ENCODE measurements around the gene STING1.

STING1 gene

DNA sequence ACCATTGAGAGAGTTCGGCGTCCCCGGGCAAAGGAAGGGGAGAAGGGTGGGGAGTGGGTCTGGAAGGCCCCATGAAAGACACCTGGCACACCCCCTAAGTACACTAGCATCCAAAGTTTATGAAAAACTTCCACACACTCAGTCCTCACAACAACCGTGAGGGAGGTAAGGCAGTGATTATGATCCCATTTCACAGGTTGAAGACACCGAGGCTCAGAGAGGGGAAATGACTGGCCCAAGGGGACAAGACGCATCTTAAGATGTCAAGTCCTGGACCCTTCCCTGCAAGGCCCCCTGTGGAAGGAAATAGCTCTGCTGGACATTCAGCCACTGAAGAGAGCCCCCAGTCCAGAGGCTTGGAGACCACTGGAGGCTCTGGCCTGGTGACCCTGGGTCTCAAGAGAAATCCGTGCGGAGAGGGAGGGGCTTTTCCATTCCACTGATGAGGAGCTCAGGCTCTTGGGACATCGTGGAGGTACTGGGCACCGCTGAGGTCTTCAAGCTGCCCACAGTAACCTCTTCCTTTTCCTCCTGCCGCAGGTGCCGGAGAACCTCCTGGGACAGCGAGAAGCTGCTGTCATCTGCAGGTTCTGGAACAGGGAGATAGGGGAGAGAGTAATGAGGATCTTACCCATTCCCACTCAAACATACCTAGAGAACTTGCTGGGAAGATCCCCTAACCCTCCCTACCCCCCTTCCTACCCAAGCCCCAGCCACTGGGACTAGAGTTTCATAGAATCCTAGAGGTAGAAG is 6.5 kb downstream of the STING1 start:
- no peak for DNase-seq (ENCODE audit: low read depth)
- TF ChIP-seq, protein P1, sequence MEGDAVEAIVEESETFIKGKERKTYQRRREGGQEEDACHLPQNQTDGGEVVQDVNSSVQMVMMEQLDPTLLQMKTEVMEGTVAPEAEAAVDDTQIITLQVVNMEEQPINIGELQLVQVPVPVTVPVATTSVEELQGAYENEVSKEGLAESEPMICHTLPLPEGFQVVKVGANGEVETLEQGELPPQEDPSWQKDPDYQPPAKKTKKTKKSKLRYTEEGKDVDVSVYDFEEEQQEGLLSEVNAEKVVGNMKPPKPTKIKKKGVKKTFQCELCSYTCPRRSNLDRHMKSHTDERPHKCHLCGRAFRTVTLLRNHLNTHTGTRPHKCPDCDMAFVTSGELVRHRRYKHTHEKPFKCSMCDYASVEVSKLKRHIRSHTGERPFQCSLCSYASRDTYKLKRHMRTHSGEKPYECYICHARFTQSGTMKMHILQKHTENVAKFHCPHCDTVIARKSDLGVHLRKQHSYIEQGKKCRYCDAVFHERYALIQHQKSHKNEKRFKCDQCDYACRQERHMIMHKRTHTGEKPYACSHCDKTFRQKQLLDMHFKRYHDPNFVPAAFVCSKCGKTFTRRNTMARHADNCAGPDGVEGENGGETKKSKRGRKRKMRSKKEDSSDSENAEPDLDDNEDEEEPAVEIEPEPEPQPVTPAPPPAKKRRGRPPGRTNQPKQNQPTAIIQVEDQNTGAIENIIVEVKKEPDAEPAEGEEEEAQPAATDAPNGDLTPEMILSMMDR (IDR thresholded peaks at IDR 0.05; ENCODE audit: control insufficient read depth, insufficient read depth, low read depth, low read length, missing control alignments), result no peak
- H3K4me3 ChIP-seq (ENCODE audit: control insufficient read depth, low read depth, low read length), result no peak overlapping the region

DNA sequence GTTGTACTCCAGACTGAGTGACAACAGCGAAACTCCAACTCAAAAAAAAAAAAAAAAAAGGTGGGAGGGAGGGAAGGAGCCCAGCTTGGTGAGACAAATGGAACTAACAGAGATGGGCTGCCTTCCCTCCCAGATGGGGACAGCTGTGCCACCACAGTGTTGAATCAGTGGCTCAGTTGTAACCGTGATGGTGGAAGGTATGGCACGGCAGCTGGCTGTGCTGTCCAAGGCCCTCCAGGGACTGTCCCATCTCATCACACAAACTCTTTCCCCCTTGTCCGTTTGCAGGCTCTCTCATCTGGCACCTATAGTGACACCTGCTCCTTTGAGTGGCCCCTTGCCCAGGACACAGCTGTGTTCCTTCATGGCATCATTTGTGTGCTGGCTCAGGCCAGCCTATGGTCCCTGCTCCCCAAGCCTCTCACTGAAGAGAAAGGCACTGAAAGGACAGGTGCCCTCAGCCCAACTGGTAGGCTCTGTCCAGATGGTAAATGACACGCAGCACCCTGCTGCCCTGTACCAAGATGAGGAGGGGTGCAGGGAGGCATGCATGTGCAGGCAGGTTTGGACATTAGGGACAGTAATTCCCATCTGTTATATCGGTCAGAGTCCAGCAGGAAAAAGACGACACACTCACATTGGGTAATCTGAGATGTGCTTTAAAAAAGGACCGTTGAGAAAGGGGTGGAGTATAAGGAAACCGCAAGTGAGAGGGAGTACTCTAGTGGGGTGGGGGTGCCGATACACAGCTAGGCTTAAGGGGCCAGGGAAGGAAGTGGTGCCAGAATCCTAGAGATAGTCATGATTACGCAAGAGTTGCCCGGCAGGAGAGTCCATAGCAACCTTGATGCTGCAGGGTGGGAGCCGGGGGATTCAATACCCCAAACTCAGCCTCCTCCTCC is 7.4 kb downstream of the STING1 start:
- no peak overlapping the region for H3K4me3 ChIP-seq (ENCODE audit: control insufficient read depth, low read depth, low read length)
- TF ChIP-seq, protein P1 (IDR thresholded peaks at IDR 0.05; ENCODE audit: control insufficient read depth, insufficient read depth, low read depth, low read length, missing control alignments), result no peak
- no peak for DNase-seq (ENCODE audit: low read depth)

DNA sequence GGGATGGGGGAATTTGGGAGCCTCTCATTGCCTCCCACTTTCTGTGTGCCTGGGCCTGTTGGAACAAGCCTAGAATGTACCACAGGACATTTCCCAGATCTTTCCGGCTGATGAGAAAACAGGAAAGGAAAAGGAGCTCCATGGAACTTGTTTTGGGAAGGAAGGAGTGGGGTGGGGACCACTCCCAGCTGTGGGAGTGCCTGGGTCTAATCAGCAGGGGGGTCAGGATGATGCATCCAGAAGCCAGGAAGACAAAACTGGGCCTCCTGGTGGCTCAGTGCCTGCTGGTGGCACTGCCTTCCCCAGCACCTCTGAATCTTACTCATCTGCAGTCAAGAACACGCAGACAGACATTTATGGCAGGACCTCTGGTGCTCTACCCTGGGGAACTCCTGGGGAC is 9.0 kb downstream of the STING1 start:
- TF ChIP-seq, protein P1 (IDR thresholded peaks at IDR 0.05; ENCODE audit: control insufficient read depth, insufficient read depth, low read depth, low read length, missing control alignments), result no peak
- no peak for DNase-seq (ENCODE audit: low read depth)
- H3K4me3 ChIP-seq (ENCODE audit: control insufficient read depth, low read depth, low read length), result no peak overlapping the region

DNA sequence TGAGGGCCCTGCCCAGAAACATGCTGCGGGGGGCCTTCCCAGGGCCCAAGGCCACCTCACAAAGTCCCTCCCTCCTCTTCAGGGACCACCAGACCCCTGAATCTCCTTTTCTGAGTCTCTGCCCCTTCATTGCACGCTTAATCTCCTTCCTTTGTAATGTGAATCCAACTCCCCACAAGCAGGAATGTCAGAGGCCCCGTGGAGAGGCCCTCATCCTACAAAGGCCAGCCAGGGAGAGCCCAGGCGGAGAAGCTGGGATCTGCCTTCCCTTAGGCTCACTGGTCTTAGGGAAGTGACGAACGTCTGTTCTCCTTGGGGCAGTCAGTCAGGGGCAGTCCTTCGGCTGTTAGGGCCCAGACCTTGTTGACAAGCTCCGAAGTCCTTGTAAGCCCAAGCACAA is 9.5 kb downstream of the STING1 start:
- TF ChIP-seq, protein P1 (IDR thresholded peaks at IDR 0.05; ENCODE audit: control insufficient read depth, insufficient read depth, low read depth, low read length, missing control alignments), result no peak
- no peak overlapping the region for H3K4me3 ChIP-seq (ENCODE audit: control insufficient read depth, low read depth, low read length)
- DNase-seq (ENCODE audit: low read depth), result no peak

DNA sequence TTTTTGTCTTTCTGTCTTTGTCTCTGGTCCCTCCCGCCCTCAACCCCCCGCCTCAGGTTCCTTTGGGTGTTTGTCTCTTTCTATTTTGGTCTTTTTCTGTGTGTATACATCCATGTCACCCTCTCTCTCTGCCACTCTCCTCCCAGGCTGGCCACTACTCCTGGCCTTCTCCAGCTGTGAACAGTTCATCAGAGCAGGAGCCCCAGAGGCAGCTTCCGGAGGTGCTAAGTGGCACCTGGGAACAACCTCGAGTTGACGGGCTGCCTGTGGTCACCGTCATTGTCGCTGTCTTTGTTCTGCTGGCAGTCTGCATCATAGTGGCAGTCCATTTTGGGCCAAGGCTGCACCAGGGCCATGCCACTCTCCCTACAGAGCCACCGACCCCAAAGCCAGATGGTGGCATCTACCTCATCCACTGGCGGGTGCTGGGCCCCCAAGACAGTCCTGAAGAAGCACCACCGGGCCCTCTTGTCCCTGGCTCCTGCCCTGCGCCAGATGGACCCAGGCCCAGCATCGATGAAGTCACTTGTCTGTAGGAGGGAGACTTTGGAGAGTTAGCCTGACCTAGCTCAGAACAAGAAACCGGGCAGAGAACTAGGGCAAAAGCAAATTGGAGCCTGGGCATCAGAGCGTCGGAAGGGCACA is 10.1 kb downstream of the STING1 start:
- DNase-seq (ENCODE audit: low read depth), result no peak
- TF ChIP-seq, protein P1 (IDR thresholded peaks at IDR 0.05; ENCODE audit: control insufficient read depth, insufficient read depth, low read depth, low read length, missing control alignments), result no peak
- no peak overlapping the region for H3K4me3 ChIP-seq (ENCODE audit: control insufficient read depth, low read depth, low read length)

DNA sequence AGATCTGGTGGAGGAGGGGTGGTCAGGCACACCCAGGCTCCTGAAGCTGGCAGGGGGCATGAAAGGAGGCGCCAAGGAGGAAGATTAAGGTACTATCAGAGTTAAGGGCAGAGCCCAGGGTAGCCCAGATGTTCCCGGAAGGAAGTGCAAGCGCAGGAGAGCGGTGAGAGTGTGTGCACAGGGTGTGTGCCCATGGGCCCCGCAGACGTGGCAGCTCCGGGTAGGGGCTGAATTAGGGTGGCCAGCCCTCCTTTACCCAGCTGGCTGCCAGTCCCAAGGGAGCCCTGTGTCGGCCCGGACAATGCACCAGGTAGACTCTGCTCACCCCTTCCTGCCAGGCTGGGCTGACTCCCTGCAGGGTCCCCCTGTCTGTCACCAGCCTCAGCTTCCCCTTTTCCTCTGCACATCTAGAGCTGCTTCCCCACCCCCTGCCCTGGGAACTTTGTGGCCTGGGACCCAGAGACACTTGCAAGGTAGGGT is 11.7 kb downstream of the STING1 start, which contains the start of gene SMIM33:
Gene SMIM33, plus strand, starts transcription at position 184 of the 480 bp plus-strand sequence. Its CDS starts 118 bp downstream, at position 302.
- no peak for DNase-seq (ENCODE audit: low read depth)
- TF ChIP-seq, protein P1 (IDR thresholded peaks at IDR 0.05; ENCODE audit: control insufficient read depth, insufficient read depth, low read depth, low read length, missing control alignments), result no peak
- no peak within 1 kb of the TSS for H3K4me3 ChIP-seq (ENCODE audit: control insufficient read depth, low read depth, low read length)
